Measurements from ENCODE around the gene IGFLR1. TPM values are rescaled to one million over a fixed set of nuclear protein-coding genes. Genes with fewer than 3 reads are reported as not detected.

IGFLR1 gene
- total RNA-seq, 1 donor from 2014 or later = 14.8 TPM

- DNase-seq (ENCODE audit: low spot score) = peak; percentile 97
These were observed 1.6 kb downstream of the IGFLR1 start for GRCh38 chr19:35740423-35741202.

- no peak for DNase-seq (ENCODE audit: low spot score)
These were observed 2.2 kb downstream of the IGFLR1 start for GRCh38 chr19:35740108-35740422.

DNA sequence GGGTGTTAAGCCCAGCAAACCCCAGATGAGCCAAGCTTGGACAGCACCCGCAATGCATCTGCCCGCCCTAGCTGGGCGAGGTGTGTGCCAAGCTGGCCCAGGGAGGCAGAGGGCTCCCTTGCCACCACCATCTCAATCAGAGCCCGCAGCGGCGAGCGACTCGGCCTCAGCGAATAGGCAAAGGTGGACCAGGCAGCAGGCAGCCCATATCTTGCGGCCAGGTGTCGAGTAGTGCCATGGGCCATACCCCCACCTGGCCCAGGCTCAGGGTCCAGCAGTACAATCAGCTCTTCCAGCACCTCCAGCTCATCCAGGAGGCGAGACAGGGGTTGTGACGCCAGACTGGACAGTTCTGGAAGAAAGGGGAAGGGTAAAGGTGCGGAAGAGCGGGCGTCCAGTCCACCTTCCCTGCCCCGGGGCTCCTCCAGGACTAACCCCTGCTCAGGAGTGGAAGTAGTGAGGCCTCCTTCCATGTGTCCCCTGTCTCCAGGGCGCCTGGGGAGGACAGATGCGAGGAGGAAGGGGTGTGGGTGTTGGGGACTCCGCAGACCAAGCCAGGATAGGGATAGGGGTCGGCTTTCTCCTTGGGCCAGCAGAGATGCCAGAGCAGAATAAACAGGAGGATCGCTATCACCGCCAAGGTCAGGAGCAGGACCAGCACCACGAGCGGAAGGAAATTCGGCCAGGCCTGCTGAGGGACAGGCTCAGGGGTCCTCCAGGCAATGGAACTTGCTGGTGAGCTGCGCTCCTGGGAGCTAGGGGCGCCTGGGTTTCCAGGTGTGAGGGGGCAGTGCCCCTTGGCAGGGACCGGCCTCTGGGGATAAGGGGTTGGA is 2.8 kb downstream of the IGFLR1 start:
- DNase-seq (ENCODE audit: low spot score) = no peak

GRCh38 chr19:35738887-35739229 is 3.4 kb downstream of the IGFLR1 start:
- no peak for DNase-seq (ENCODE audit: low spot score)

- DNase-seq (ENCODE audit: low spot score) = no peak
These were observed 4.0 kb downstream of the IGFLR1 start for GRCh38 chr19:35738021-35738886.

DNA sequence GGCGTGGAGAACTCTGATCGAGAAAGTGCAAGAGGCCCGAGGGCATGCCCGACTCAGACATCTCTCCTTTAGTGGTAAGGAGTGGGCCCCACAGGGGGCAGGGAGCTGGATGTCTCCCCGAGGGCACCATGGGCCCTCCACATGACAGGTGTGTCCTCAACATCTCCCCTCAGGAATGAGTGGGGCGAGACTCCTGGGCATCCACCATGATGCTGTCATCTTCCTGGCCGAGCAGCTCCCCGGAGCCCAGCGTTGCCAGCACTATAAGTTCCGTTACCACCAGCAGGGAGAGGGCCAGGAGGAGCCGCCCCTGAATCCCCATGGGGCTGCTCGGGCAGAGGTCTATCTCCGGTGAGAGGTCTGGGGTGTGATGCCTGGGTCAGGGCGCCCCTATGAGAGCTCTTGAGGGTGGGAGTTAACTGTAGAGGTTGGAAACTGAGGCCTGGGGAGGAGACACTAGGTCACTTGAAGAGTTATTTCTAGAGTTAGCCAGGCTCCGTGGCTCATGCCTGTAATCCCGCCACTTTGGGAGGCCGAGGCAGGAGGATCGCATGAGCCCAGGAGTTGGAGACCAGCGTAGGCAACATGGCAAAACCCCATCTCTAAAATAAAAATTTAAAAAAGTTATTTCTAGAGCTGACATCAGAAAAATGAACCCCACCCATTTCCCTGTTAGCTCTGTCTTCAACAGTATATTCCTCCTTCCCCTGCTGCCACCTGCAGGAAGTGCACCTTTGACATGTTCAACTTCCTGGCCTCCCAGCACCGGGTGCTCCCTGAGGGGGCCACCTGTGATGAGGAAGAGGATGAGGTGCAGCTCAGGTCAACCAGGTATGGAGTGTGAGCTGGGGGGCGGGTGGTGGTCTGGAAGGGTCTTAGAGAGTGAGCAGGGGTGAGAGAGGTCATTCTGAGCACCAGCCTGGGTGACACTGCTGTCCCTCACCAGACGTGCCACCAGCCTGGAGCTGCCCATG is 5.1 kb downstream of the IGFLR1 start:
- DNase-seq (ENCODE audit: low spot score) = no peak

- DNase-seq (ENCODE audit: low spot score) = no peak
These were observed 7.4 kb downstream of the IGFLR1 start for GRCh38 chr19:35734889-35735288.

DNA sequence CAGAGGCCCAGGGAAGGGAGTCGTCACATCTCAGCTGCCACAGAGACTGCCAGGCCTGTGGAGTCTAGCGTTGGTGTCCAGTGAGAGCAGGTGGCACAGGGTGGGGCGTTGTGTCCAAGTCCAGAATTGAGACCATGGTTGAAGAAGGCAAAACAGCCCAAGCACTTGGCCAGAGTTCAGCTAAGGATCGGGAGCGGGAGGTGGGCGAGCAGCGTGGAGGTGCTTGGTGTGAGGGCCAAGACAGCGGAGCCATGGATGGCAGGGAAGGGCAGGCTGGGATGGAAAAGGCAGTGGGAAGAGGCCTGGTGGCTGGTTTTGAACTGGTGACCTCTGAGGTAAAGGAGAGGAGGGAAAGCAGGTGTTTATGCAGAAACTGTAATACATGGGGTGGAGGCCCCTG is 8.0 kb downstream of the IGFLR1 start:
- DNase-seq (ENCODE audit: low spot score) = no peak

DNA sequence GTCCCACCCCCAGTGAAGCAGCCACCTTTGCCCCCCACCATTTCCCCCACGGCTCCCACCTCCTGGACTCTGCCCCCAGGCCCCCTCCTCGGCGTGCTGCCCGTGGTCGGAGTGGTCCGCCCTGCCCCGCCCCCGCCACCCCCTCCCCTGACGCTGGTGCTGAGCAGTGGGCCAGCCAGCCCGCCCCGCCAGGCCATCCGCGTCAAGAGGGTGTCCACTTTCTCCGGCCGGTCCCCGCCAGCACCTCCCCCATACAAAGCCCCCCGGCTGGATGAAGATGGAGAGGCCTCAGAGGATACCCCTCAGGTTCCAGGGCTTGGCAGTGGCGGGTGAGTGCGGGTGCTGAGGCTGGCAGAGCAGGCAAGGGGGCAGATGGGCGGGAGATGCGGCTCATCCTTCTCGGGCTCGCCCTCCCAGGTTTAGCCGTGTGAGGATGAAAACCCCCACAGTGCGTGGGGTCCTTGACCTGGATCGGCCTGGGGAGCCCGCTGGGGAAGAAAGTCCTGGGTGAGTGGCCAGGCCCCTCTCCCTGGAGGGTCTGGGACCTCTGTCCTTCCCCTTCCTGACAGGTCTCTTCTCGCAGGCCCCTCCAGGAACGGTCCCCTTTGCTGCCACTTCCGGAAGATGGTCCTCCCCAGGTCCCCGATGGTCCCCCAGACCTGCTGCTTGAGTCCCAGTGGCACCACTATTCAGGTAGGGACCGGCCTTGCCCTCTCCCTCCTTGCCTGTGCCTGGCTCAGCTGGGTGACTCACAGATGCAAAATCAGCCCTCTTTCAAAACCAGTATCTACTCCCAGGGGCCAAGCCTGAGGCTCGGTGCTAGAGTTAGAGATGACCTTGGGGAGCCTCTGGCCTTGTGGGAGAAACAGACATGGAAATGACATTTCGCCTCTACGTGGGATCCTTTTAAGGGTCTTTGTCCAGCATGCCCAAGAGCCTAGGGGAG is 8.8 kb downstream of the IGFLR1 start:
- no peak for DNase-seq (ENCODE audit: low spot score)

GRCh38 chr19:35732540-35733179 is 9.6 kb downstream of the IGFLR1 start:
- no peak for DNase-seq (ENCODE audit: low spot score)

DNA sequence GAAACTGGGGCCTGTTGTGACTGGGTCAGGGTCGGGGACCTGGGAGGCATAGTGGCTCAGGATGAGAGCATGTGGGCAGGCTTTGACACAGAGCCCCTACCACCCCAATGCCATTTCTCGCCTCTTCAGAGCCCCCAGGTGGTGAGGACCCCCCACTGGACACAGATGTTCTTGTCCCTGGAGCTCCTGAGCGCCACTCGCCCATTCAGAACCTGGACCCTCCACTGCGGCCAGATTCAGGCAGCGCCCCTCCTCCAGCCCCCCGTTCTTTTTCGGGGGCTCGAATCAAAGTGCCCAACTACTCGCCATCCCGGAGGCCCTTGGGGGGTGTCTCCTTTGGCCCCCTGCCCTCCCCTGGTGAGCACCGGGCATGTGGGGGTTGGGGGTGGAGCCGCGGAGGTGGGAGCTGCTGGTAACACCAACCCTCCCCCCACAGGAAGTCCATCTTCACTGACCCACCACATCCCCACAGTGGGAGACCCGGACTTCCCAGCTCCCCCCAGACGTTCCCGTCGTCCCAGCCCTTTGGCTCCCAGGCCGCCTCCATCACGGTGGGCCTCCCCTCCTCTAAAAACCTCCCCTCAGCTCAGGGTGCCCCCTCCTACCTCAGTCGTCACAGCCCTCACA is 10.4 kb downstream of the IGFLR1 start:
- no peak for DNase-seq (ENCODE audit: low spot score)

GRCh38 chr19:35731353-35731752 is 10.9 kb downstream of the IGFLR1 start:
- DNase-seq (ENCODE audit: low spot score) = no peak

DNA sequence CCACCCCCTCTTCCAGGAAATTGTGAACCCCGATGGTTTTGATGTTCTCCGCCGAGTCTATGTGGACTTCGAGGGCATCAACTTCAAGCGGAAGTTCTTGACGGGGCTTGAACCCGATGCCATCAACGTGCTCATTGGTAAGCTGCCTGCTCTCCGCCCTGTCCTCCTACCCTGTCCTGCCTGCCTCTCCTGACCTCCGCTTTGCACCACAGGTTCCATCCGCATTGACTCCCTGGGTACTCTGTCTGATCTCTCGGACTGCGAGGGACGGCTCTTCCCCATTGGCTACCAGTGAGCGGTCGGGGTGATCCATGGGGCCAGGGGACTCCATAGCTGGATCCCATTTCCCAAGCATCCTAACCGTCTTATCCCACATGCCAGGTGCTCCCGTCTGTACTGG is 11.9 kb downstream of the IGFLR1 start:
- DNase-seq (ENCODE audit: low spot score) = no peak

- DNase-seq (ENCODE audit: low spot score) = no peak
These were observed 12.5 kb downstream of the IGFLR1 start for GRCh38 chr19:35729763-35730162.

- DNase-seq (ENCODE audit: low spot score) = no peak
These were observed 13.2 kb downstream of the IGFLR1 start for GRCh38 chr19:35729021-35729420.

- DNase-seq (ENCODE audit: low spot score) = no peak
These were observed 14.1 kb downstream of the IGFLR1 start for GRCh38 chr19:35727956-35728706.

DNA sequence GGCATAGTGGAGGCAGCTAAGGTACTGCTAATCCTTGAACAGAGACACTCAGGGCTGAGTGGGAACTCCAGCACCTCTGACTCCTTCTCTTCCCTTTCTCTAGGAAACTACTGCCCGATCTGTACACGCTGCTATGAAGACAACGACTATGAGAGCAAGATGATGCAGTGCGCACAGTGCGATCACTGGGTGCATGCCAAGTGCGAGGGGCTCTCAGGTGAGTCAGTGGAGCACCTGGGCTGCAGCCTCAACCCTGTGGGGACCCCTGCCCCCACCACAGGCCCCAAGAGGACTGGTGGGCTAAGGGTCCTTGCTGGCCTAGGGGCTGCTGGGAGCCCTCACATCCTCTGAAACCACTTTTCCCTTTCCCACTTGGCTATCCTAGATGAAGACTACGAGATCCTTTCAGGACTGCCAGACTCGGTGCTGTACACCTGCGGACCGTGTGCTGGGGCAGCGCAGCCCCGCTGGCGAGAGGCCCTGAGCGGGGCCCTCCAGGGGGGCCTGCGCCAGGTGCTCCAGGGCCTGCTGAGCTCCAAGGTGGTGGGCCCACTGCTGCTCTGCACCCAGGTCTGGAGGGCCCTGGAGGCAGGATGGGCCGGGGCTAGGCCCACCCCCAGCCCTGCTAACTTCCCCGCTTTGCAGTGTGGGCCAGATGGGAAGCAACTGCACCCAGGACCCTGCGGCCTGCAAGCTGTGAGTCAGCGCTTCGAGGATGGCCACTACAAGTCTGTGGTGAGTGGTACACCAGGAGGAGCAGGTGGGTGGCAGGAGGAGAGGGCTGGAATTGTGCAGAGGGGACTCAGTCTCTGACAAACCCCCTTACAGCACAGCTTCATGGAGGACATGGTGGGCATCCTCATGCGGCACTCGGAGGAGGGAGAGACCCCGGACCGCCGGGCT is 14.9 kb downstream of the IGFLR1 start:
- DNase-seq (ENCODE audit: low spot score) = no peak

Measured in mucosa of gallbladder (tissue), 1 donor.